MCF 10A (cell line): ENCODE results near the gene PGP. TPM values are rescaled to one million over a fixed set of nuclear protein-coding genes. Genes with fewer than 3 reads are reported as not detected.

Experiments
- BruUV-seq: library from RNA; stranded (reverse); fragments of 400-500 nt; replicated peaks from 2 replicates; lab custom pipeline; 2021; lab: Mats Ljungman, UMichigan
- CTCF ChIA-PET: fragments of 300-600 bp; sonication (Branson Sonifier 250); formaldehyde crosslinking; extraction: SDS; loops from one replicate; lab custom pipeline; 2021; ENCODE audit warnings: antibody characterized with exemption, inconsistent platforms; lab: Yijun Ruan, JAX
- POLR2A ChIA-PET: fragments of 300-600, 350-650 bp; sonication (Branson Sonifier 250); formaldehyde crosslinking; extraction: SDS; loops from one replicate; lab custom pipeline; 2020; ENCODE audit warnings: antibody characterized with exemption, inconsistent platforms; lab: Yijun Ruan, JAX
- DNase-seq: peaks from one replicate; pipeline ENCODE4 v3.0.0-alpha.2; 2018; ENCODE audit not compliant: unreplicated experiment
- H3K27ac Mint-ChIP-seq: one replicate; pipeline ENCODE4 v1.8.0; 2022; ENCODE audit warnings: mild to moderate bottlenecking, low read depth, mixed read lengths; ENCODE audit not compliant: unreplicated experiment
- H3K27me3 Mint-ChIP-seq: one replicate; pipeline ENCODE4 v1.8.0; 2022; ENCODE audit warnings: mixed read lengths; ENCODE audit not compliant: insufficient read depth, unreplicated experiment
- H3K36me3 Mint-ChIP-seq: one replicate; pipeline ENCODE4 v1.8.0; 2022; ENCODE audit warnings: mild to moderate bottlenecking, moderate library complexity, mixed read lengths; ENCODE audit not compliant: insufficient read depth, unreplicated experiment
- H3K4me1 Mint-ChIP-seq: one replicate; pipeline ENCODE4 v1.8.0; 2022; ENCODE audit warnings: mixed read lengths; ENCODE audit not compliant: insufficient read depth, unreplicated experiment
- H3K4me3 Mint-ChIP-seq: one replicate; pipeline ENCODE4 v1.8.0; 2022; ENCODE audit warnings: mild to moderate bottlenecking, moderate library complexity, mixed read lengths; ENCODE audit not compliant: unreplicated experiment
- H3K9me3 Mint-ChIP-seq: one replicate; pipeline ENCODE4 v1.8.0; 2022; ENCODE audit warnings: mixed read lengths; ENCODE audit not compliant: unreplicated experiment
- CTCF ChIP-seq: fragments of 200-600 bp; IDR thresholded peaks from one replicate; pipeline ENCODE4 v1.8.0; 2022; ENCODE audit warnings: antibody characterized with exemption, mild to moderate bottlenecking; ENCODE audit not compliant: unreplicated experiment
- intact Hi-C: fragments of 100-400 bp; cut with micrococcal nuclease; formaldehyde crosslinking; loops from 2 replicates; pipeline ENCODE4 v1.14.1; 2022
- total RNA-seq: library from RNA; stranded (reverse); gene quantifications from 2 replicates; pipeline ENCODE4 v1.2.3, GENCODE V29; 2022

Gene PGP
- total RNA-seq, 1 experiment from 2014 or later: 12.0 TPM

- TF ChIP-seq CTCF: no peak
- peak overlapping the region; percentile 64 for H3K4me3 Mint-ChIP-seq
- ChIA-PET POLR2A (interaction anchor here (0.6 to 4.0 kb wide), 12 partner anchors 8 to 481 kb away, joined by 3 to 32 read pairs (median 5); partner anchors contain the start of genes FAHD1, MLST8, PGP and TRAF7), CTCF (interaction anchor here (0.6 to 1.5 kb wide), 3 partner anchors 11 to 139 kb away, joined by 3 to 8 read pairs (median 7); no protein-coding TSS in a partner anchor)
- H3K4me1 Mint-ChIP-seq: peaks cover 23% of the 10 kb centered on the region
- no peaks in the 10 kb centered on the region for H3K9me3 Mint-ChIP-seq
- peak overlapping the region; percentile 92 for H3K27ac Mint-ChIP-seq
- intact Hi-C loops: no loop called here
- peaks cover 22% of the 10 kb centered on the region for H3K36me3 Mint-ChIP-seq
- BruUV-seq: no TSS peak
- no peaks in the 10 kb centered on the region for H3K27me3 Mint-ChIP-seq
- DNase-seq: peak; percentile 55
Observed at GRCh38 chr16:2162676-2163118, 51.9 kb downstream of the PGP start.

GRCh38 chr16:2161911-2162310 lies 52.7 kb downstream of the PGP start:
- CTCF ChIA-PET: interaction anchor here (0.6 to 1.5 kb wide), 3 partner anchors 10 to 48 kb away, joined by 4 to 7 read pairs (median 6); no protein-coding TSS in a partner anchor
- peaks cover 20% of the 10 kb centered on the region for H3K36me3 Mint-ChIP-seq

More at GRCh38 chr16:2161911-2162310, 52.7 kb downstream of the PGP start:
- no peak for TF ChIP-seq CTCF
- H3K27ac Mint-ChIP-seq: peak overlapping the region; percentile 12
- H3K9me3 Mint-ChIP-seq: no peaks in the 10 kb centered on the region
- intact Hi-C loops: loop anchor here (2.0 kb wide), 1 partner anchor 61 kb away; the partner anchor contains the start of gene E4F1
- no peak for DNase-seq
- H3K4me3 Mint-ChIP-seq: peak overlapping the region; percentile 50
- no peaks in the 10 kb centered on the region for H3K27me3 Mint-ChIP-seq
- H3K4me1 Mint-ChIP-seq: peaks cover 30% of the 10 kb centered on the region
- BruUV-seq: no TSS peak
- POLR2A ChIA-PET: interaction anchor here (0.6 to 4.0 kb wide), 13 partner anchors 10 to 1571 kb away, joined by 3 to 32 read pairs (median 6); partner anchors contain the start of genes ECI1, FAHD1, MLST8 and PGP

Other genes starting within 250 kb of the PGP start
- 0.39 TPM in 1 of 2 replicates, not detected in the other for gene RNF151, start 248.0 kb downstream of the PGP start, total RNA-seq
- 25.8 and 26.8 TPM in 2 replicates for gene TBL3, start 242.8 kb downstream of the PGP start, total RNA-seq
- gene NOXO1, start 233.4 kb downstream of the PGP start, total RNA-seq: 1.1 TPM in 1 of 2 replicates, not detected in the other
- gene GFER, start 230.6 kb downstream of the PGP start, total RNA-seq: 34.6 and 40.8 TPM in 2 replicates
- 0.68 and 1.1 TPM in 2 replicates for gene SYNGR3, start 224.9 kb downstream of the PGP start, total RNA-seq
- 177 and 252 TPM in 2 replicates for gene ZNF598, start 205.0 kb downstream of the PGP start, total RNA-seq
- gene NPW, start 195.1 kb downstream of the PGP start, total RNA-seq: 4.9 and 7.7 TPM in 2 replicates
- 8.5 and 14.5 TPM in 2 replicates for gene NHERF2, start 187.9 kb downstream of the PGP start, total RNA-seq
- gene NTHL1, start 167.0 kb downstream of the PGP start, total RNA-seq: 16.4 and 17.7 TPM in 2 replicates
- gene TSC2, start 166.9 kb downstream of the PGP start, total RNA-seq: 99.8 and 136 TPM in 2 replicates
- gene PKD1, start 78.9 kb downstream of the PGP start, total RNA-seq: 159 and 187 TPM in 2 replicates
- 0.81 and 1.0 TPM in 2 replicates for gene RAB26, start 66.2 kb downstream of the PGP start, total RNA-seq
- 87.4 and 98.6 TPM in 2 replicates for gene TRAF7, start 59.1 kb downstream of the PGP start, total RNA-seq
- gene CASKIN1, start 18.2 kb downstream of the PGP start, total RNA-seq: 0.10 and 0.14 TPM in 2 replicates
- 63.4 and 87.6 TPM in 2 replicates for gene MLST8, start 9.4 kb downstream of the PGP start, total RNA-seq
- gene BRICD5, start 4.0 kb downstream of the PGP start, total RNA-seq: 4.6 and 5.2 TPM in 2 replicates
- 26.2 and 28.4 TPM in 2 replicates for gene E4F1, start 8.8 kb upstream of the PGP start, total RNA-seq
- gene DNASE1L2, start 21.6 kb upstream of the PGP start, total RNA-seq: 1.5 and 3.8 TPM in 2 replicates
- 115 and 154 TPM in 2 replicates for gene ECI1, start 36.7 kb upstream of the PGP start, total RNA-seq
- gene RNPS1, start 53.3 kb upstream of the PGP start, total RNA-seq: 245 and 247 TPM in 2 replicates
- 3.5 and 4.6 TPM in 2 replicates for gene ABCA3, start 125.9 kb upstream of the PGP start, total RNA-seq
- gene CCNF, start 214.6 kb upstream of the PGP start, total RNA-seq: 7.5 and 11.9 TPM in 2 replicates
- gene TEDC2, start 245.3 kb upstream of the PGP start, total RNA-seq: 3.5 and 6.9 TPM in 2 replicates